ENCODE data around the gene CEACAM21. TPM values are rescaled to one million over a fixed set of nuclear protein-coding genes. Genes with fewer than 3 reads are reported as not detected.

Gene CEACAM21
- total and polyA plus RNA-seq, 2 donors (not counting 1 experiment from before 2014, with no cell fraction given) = not detected

DNA sequence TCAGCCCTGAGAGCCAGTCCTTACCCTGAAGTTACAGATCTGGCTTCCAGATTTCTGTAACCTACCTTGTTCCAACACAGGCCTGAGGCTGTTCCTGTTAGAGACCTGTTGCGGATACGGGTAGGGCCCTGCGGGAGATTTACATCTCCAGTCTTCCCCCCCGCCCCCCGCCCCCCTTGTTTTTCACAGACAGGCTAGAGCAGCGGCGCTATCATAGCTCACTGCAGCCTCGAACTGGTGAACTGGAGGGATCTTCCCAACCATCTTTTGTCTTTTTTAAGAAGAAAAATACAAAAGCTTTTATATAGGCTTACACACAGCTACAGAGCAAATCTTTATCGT, 10.6 kb upstream of the CEACAM21 start:
- H3K4me2 ChIP-seq (ENCODE audit: extremely low read depth, insufficient read depth, low read length) = no peak overlapping the region
- no peaks in the 10 kb centered on the region for H3K79me2 ChIP-seq (ENCODE audit: control insufficient read depth, insufficient read depth, low read length)
- H3K4me3 ChIP-seq (replicated peaks in 1 of 4; ENCODE audit: control extremely low read depth in 1 of 4, insufficient read depth in 1 of 4, low read depth in 3 of 4, low read length in 4 of 4) = no peak overlapping the region
- no peaks in the 10 kb centered on the region for H3K9me3 ChIP-seq (ENCODE audit: control insufficient read depth, insufficient read depth, low read depth, low read length)
- TF ChIP-seq EZH2 (IDR thresholded peaks at IDR 0.05; ENCODE audit: low read length, missing control alignments) = no peak
- TF ChIP-seq, protein P1, sequence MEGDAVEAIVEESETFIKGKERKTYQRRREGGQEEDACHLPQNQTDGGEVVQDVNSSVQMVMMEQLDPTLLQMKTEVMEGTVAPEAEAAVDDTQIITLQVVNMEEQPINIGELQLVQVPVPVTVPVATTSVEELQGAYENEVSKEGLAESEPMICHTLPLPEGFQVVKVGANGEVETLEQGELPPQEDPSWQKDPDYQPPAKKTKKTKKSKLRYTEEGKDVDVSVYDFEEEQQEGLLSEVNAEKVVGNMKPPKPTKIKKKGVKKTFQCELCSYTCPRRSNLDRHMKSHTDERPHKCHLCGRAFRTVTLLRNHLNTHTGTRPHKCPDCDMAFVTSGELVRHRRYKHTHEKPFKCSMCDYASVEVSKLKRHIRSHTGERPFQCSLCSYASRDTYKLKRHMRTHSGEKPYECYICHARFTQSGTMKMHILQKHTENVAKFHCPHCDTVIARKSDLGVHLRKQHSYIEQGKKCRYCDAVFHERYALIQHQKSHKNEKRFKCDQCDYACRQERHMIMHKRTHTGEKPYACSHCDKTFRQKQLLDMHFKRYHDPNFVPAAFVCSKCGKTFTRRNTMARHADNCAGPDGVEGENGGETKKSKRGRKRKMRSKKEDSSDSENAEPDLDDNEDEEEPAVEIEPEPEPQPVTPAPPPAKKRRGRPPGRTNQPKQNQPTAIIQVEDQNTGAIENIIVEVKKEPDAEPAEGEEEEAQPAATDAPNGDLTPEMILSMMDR (conservative IDR thresholded peaks at IDR 0.05 in 1 of 2, IDR thresholded peaks at IDR 0.05 in 1 of 2; ENCODE audit: low read depth in 1 of 2, low read length in 2 of 2) = no peak
- no peak overlapping the region for H3K9ac ChIP-seq (ENCODE audit: insufficient read depth, low read length)
- peaks cover 8% of the 10 kb centered on the region for H3K27me3 ChIP-seq (ENCODE audit: control insufficient read depth, insufficient read depth, low read length)
- no peak for DNase-seq (ENCODE audit: low read depth in 2 of 2)
- no peak overlapping the region for H2AFZ ChIP-seq (ENCODE audit: low read length)
- no peaks in the 10 kb centered on the region for H3K36me3 ChIP-seq (ENCODE audit: control insufficient read depth, insufficient read depth, low read length)
- H3K27ac ChIP-seq (ENCODE audit: insufficient read depth, low read length) = no peak overlapping the region
- H3K4me1 ChIP-seq (ENCODE audit: control insufficient read depth, extremely low read depth, insufficient read depth, low read length) = no peaks in the 10 kb centered on the region
- H4K20me1 ChIP-seq (ENCODE audit: control insufficient read depth, extremely low read depth, insufficient read depth, low read length) = no peaks in the 10 kb centered on the region

DNA sequence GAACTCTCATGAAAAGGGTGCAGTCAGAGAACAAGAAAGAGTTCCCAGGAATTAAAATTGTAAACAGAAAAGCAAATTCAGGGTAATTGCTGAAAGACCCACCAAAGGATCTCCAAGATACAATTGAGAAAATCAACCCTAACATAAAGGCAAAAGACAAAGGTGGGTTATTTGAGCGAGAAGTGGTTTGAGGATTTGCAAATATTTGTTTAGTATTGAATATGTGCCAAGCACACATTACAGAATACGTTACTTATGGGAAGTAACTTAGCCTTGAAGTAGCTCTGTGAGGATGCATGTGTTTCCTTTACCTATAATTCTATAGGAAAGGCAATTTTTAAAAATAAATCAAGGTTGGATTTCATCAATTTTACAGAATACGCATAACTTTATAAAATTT, 10.0 kb upstream of the CEACAM21 start:
- no peaks in the 10 kb centered on the region for H3K79me2 ChIP-seq (ENCODE audit: control insufficient read depth, insufficient read depth, low read length)
- no peaks in the 10 kb centered on the region for H3K36me3 ChIP-seq (ENCODE audit: control insufficient read depth, insufficient read depth, low read length)
- TF ChIP-seq EZH2 (IDR thresholded peaks at IDR 0.05; ENCODE audit: low read length, missing control alignments) = no peak
- TF ChIP-seq, protein P1 (conservative IDR thresholded peaks at IDR 0.05 in 1 of 2, IDR thresholded peaks at IDR 0.05 in 1 of 2; ENCODE audit: low read depth in 1 of 2, low read length in 2 of 2) = no peak
- no peaks in the 10 kb centered on the region for H3K4me1 ChIP-seq (ENCODE audit: control insufficient read depth, extremely low read depth, insufficient read depth, low read length)
- H3K4me2 ChIP-seq (ENCODE audit: extremely low read depth, insufficient read depth, low read length) = no peak overlapping the region
- no peak overlapping the region for H3K9ac ChIP-seq (ENCODE audit: insufficient read depth, low read length)
- DNase-seq (ENCODE audit: low read depth in 2 of 2) = no peak
- H4K20me1 ChIP-seq (ENCODE audit: control insufficient read depth, extremely low read depth, insufficient read depth, low read length) = no peaks in the 10 kb centered on the region
- no peak overlapping the region for H2AFZ ChIP-seq (ENCODE audit: low read length)
- peaks cover 8% of the 10 kb centered on the region for H3K27me3 ChIP-seq (ENCODE audit: control insufficient read depth, insufficient read depth, low read length)
- no peak overlapping the region for H3K4me3 ChIP-seq (replicated peaks in 1 of 4; ENCODE audit: control extremely low read depth in 1 of 4, insufficient read depth in 1 of 4, low read depth in 3 of 4, low read length in 4 of 4)
- no peaks in the 10 kb centered on the region for H3K9me3 ChIP-seq (ENCODE audit: control insufficient read depth, insufficient read depth, low read depth, low read length)
- no peak overlapping the region for H3K27ac ChIP-seq (ENCODE audit: insufficient read depth, low read length)

DNA sequence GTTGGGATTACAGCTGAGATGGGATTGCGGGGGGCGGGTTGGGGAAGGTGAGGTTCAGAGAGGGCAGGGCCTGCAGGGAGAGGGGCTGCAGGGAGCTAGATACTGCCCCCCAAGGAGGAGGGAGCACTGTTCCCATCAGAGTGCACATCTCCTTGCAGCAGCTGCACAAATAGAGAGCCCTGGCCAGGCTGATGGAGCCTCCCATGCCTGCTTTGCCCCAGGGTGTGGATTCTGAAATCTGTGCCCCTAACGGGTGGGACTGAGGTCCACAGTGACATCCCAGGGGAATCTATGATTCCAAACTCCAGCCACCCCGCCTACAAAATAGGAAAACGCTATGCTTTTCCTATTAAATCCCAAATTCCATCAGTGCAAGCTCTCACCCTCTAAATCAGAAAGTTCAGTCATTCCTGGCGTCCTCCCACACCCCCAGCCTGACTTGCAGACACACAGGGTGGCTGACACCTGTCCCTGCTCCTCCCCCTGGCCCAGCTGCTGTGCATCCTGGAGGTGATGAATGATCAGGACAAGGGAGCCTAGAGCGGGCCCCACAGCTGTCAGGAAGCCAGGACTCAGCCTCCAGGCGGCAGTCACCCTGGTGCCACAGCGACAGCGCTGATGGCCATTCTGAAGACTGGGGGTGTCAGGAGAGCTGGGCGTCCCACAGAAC, 6.3 kb upstream of the CEACAM21 start:
- H3K27me3 ChIP-seq (ENCODE audit: control insufficient read depth, insufficient read depth, low read length) = peaks cover 4% of the 10 kb centered on the region

More for the DNA sequence above, 6.3 kb upstream of the CEACAM21 start:
- Histone ChIP-seq H3K36me3 (ENCODE audit: control insufficient read depth, insufficient read depth, low read length) (no peaks in the 10 kb centered on the region), H3K79me2 (ENCODE audit: control insufficient read depth, insufficient read depth, low read length) (no peaks in the 10 kb centered on the region), H3K4me3 (replicated peaks in 1 of 4; ENCODE audit: control extremely low read depth in 1 of 4, insufficient read depth in 1 of 4, low read depth in 3 of 4, low read length in 4 of 4) (no peak overlapping the region), H4K20me1 (ENCODE audit: control insufficient read depth, extremely low read depth, insufficient read depth, low read length) (no peaks in the 10 kb centered on the region), H3K4me2 (ENCODE audit: extremely low read depth, insufficient read depth, low read length) (no peak overlapping the region), H3K27ac (ENCODE audit: insufficient read depth, low read length) (no peak overlapping the region), H2AFZ (ENCODE audit: low read length) (no peak overlapping the region), H3K4me1 (ENCODE audit: control insufficient read depth, extremely low read depth, insufficient read depth, low read length) (no peaks in the 10 kb centered on the region), H3K9ac (ENCODE audit: insufficient read depth, low read length) (no peak overlapping the region), H3K9me3 (ENCODE audit: control insufficient read depth, insufficient read depth, low read depth, low read length) (no peaks in the 10 kb centered on the region)
- TF ChIP-seq, protein P1 (conservative IDR thresholded peaks at IDR 0.05 in 1 of 2, IDR thresholded peaks at IDR 0.05 in 1 of 2; ENCODE audit: low read depth in 1 of 2, low read length in 2 of 2) = no peak
- no peak for TF ChIP-seq EZH2 (IDR thresholded peaks at IDR 0.05; ENCODE audit: low read length, missing control alignments)
- DNase-seq (ENCODE audit: low read depth in 2 of 2) = no peak
